T-helper 1 cell treated with Interleukin-12 subunit alpha and Interleukin-12 subunit beta and Interleukin-4 antibody, amounts not matched to agents 30 μg/mL and 1 μg/mL, for 36 hours (primary cell): ENCODE measurements around the gene COX10.

Experiments used
- H3K27ac Mint-ChIP-seq: one replicate; pipeline ENCODE4 v1.8.0; 2021; ENCODE audit warnings: mild to moderate bottlenecking, mixed read lengths
- H3K27me3 Mint-ChIP-seq: one replicate; pipeline ENCODE4 v1.8.0; 2021; ENCODE audit warnings: low read depth, mixed read lengths
- H3K36me3 Mint-ChIP-seq: one replicate; pipeline ENCODE4 v1.8.0; 2021; ENCODE audit warnings: low read depth, mixed read lengths
- H3K4me1 Mint-ChIP-seq: one replicate; pipeline ENCODE4 v1.8.0; 2021; ENCODE audit warnings: low read depth, mixed read lengths
- H3K4me3 Mint-ChIP-seq: one replicate; pipeline ENCODE4 v1.8.0; 2021; ENCODE audit warnings: mild to moderate bottlenecking, moderate library complexity, mixed read lengths
- H3K9me3 Mint-ChIP-seq: one replicate; pipeline ENCODE4 v1.8.0; 2021; ENCODE audit warnings: mixed read lengths

The COX10 gene

DNA sequence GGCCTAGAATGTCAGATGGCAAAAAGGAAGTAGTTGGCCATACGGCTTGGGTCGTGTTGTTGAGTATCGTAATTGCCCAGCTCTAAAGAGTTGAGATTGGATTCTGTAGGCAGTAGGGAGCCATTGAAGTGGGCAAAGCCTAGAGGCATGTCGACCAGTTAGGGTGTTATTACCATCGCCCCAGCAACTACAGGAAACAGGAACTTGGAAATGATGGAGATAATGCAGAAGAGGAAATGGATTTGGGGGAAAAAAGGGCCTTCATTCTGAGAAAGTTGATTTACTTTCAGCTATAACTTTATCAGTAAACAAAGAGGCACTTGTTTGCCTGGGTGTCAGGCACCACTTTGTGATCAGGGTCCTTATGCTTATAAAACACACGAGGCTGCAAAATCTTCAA, 52.6 kb downstream of the COX10 start:
- H3K9me3 Mint-ChIP-seq = peaks cover 5% of the 10 kb centered on the region
- H3K27ac Mint-ChIP-seq = peak overlapping the region; percentile 77
- H3K4me1 Mint-ChIP-seq = peaks cover 79% of the 10 kb centered on the region
- H3K27me3 Mint-ChIP-seq = no peaks in the 10 kb centered on the region
- H3K4me3 Mint-ChIP-seq = peak overlapping the region; percentile 73
- H3K36me3 Mint-ChIP-seq = peaks cover 15% of the 10 kb centered on the region

DNA sequence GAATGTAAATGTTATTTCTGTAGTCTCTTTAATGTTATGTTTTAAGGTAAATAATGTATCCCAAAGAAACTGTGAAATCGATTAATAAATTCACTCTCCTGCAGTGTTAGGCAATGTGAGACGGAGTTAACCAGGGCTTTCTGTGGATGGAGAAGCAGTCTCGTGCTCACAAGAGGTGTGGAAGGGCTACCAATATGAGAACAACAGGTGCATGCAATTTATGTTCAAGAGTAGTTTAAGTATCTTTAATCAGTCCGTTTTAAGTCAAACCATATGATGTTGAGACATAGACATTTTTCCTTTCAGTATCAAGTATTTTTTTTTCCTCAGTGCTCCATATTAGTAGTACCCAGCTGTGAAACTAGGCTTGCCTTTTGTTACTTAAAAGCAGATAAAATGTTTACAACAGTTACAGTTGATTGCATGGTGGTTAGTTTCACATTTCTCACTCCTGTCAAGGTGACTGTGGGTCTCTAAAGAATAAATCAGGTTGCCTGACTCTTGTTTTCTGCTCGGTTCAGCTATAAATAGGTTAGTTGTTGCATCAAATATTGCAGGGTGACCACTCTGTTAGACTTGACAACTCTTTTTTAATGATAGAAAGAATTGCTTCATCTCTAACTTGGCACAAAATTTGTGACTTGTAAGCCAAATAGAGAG, 54.4 kb downstream of the COX10 start:
- H3K27ac Mint-ChIP-seq = peak overlapping the region; percentile 37
- peak overlapping the region; percentile 26 for H3K4me3 Mint-ChIP-seq
- H3K36me3 Mint-ChIP-seq = peaks cover 15% of the 10 kb centered on the region
- H3K27me3 Mint-ChIP-seq = no peaks in the 10 kb centered on the region
- peaks cover 62% of the 10 kb centered on the region for H3K4me1 Mint-ChIP-seq
- peaks cover 5% of the 10 kb centered on the region for H3K9me3 Mint-ChIP-seq

DNA sequence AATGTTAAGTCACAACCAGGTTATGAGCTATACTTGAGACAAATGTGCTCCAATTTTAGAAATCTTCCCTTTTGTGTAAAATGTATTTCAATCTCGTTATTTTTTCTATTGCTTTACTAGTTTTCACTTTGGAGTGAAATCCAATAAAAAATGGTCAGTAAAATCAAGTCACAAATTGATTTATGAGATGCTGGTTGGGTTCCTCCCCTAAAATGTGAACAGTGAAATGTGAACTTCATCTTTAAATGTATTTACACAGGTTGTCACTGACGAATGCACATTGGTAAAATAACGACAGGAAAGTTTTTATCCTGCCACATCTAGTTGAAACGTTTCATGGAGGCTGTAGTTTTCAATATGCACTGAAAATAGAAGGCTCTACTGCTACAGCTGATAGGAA, 55.5 kb downstream of the COX10 start:
- H3K4me1 Mint-ChIP-seq = peaks cover 58% of the 10 kb centered on the region
- peaks cover 21% of the 10 kb centered on the region for H3K36me3 Mint-ChIP-seq
- no peaks in the 10 kb centered on the region for H3K27me3 Mint-ChIP-seq
- peak overlapping the region; percentile 58 for H3K27ac Mint-ChIP-seq
- peak overlapping the region; percentile 53 for H3K4me3 Mint-ChIP-seq
- peaks cover 5% of the 10 kb centered on the region for H3K9me3 Mint-ChIP-seq

DNA sequence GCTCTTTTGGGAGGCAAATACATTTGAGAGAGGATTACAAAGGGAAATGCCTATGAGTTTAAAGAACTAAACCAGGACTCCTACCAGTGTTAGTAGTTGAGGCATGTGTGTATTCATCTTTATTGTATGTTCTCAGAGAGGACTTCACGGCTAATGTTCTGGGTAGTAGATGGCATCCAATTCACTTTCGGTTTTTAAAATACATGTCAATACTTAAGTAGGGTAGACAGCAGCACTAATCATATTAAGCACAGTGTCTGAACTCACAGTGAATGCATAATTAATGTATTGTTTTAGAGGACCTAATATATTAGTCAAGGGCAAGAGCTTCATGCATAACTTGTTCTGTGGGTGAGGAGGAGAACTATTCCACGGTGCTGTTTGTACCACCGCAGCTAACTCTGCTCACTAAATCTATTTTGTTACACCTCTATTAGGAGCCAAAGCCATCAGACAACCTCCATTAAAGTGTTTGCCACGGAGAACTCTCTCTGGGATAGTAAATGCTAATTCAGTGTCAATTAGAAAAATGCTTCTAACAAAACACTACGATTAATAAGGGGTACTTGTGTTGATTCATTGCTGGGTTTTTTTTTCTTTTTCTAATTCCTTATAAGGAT, 56.3 kb downstream of the COX10 start:
- peaks cover 5% of the 10 kb centered on the region for H3K9me3 Mint-ChIP-seq
- no peaks in the 10 kb centered on the region for H3K27me3 Mint-ChIP-seq
- peaks cover 52% of the 10 kb centered on the region for H3K4me1 Mint-ChIP-seq
- H3K36me3 Mint-ChIP-seq = peaks cover 19% of the 10 kb centered on the region
- no peak overlapping the region for H3K27ac Mint-ChIP-seq
- no peak overlapping the region for H3K4me3 Mint-ChIP-seq

DNA sequence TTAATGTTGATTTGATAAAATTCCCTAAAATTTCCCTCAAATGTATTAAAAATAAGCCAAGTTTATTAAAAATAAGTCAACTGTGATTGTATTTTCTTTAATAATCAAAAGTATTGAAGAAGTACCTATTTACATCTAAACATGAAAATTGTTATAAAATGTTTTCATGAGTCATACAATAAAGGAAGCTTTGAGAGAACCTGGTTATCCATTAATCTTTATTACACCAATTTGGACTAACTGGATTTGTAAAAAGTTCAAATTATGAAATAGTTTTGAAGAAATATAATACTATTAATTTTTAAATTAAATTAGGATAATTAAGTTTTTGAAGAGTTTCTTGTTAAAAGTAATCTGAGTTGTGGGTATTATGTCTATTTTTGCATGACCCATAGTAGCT, 63.8 kb downstream of the COX10 start:
- H3K27ac Mint-ChIP-seq = no peak overlapping the region
- no peak overlapping the region for H3K4me3 Mint-ChIP-seq
- peaks cover 15% of the 10 kb centered on the region for H3K36me3 Mint-ChIP-seq
- no peaks in the 10 kb centered on the region for H3K27me3 Mint-ChIP-seq
- H3K4me1 Mint-ChIP-seq = peaks cover 19% of the 10 kb centered on the region
- no peaks in the 10 kb centered on the region for H3K9me3 Mint-ChIP-seq

DNA sequence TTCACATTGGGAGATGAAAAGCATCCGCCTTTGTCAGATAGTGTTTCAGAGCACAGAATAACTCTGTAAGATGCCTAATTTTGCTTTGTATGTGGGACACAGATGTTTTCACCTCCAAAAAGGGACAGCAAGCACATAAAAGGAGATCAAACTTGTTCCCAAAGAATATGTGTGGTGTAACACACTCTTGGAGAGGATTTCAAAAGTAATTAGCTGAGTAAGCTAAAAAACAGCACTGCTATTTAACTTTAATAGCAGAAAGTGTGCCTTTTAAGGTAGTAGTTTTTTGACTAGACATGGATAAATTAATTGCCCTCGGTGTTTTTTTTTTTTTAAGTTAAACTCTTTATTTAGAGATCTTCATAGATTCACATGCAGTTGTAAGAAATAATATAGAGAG, 65.2 kb downstream of the COX10 start:
- no peaks in the 10 kb centered on the region for H3K9me3 Mint-ChIP-seq
- peaks cover 12% of the 10 kb centered on the region for H3K36me3 Mint-ChIP-seq
- no peaks in the 10 kb centered on the region for H3K27me3 Mint-ChIP-seq
- no peak overlapping the region for H3K4me3 Mint-ChIP-seq
- H3K4me1 Mint-ChIP-seq = peaks cover 16% of the 10 kb centered on the region
- H3K27ac Mint-ChIP-seq = no peak overlapping the region

DNA sequence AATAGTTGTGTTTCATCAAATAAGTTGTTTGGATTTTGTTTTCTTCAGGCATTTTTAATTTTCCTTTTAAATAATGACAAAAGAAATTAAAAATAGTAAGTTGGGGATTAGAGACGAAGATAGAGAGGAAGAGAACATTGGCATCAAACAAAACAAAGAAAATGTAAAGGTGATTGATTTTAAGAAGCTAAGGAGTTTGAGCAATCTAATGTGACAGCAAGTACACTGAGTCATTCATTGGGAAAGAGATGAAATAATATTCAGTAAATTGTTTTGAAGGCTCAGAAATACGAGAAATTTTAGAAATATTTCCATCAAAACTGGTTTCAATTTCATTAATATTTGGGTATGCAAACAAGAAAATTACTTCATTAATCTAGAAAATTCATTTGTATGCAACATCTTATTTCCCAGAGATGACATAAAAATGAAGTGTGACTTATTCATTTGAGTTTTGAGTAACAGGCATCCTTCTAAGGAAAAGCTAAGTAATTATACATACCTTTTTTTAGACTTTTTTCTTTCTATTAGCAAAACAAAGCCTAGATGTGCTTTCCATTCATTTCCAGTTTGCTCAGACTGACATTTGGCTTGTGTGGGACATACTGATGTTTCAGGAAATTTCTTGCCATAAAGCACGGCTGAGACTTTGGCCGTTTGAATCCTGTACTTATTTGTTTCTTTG, 66.7 kb downstream of the COX10 start:
- Mint-ChIP-seq H3K4me3 (no peak overlapping the region), H3K9me3 (no peaks in the 10 kb centered on the region), H3K27me3 (no peaks in the 10 kb centered on the region), H3K27ac (no peak overlapping the region), H3K4me1 (peaks cover 12% of the 10 kb centered on the region), H3K36me3 (peaks cover 2% of the 10 kb centered on the region)

DNA sequence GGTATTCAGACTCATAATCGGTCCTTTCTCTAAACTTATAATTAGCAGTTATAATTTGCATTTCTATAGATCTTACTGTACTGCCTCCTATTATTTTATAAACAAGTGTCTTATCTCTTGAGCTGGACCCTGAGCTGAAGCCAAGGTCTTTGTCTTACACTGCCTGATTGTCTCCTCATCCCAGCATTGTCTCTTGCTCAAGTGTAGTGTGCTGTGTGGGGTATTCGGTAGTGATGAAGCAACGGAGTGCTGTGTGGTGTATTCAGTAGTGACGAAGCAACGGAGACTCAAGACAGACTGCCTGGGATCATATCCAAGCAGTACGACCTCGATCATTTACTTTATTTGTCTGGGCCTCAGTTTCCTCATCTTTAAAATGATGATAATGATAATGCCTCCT, 69.3 kb downstream of the COX10 start:
- Mint-ChIP-seq H3K4me1 (peaks cover 17% of the 10 kb centered on the region), H3K9me3 (no peaks in the 10 kb centered on the region), H3K4me3 (no peak overlapping the region), H3K27me3 (no peaks in the 10 kb centered on the region), H3K36me3 (no peaks in the 10 kb centered on the region), H3K27ac (no peak overlapping the region)

DNA sequence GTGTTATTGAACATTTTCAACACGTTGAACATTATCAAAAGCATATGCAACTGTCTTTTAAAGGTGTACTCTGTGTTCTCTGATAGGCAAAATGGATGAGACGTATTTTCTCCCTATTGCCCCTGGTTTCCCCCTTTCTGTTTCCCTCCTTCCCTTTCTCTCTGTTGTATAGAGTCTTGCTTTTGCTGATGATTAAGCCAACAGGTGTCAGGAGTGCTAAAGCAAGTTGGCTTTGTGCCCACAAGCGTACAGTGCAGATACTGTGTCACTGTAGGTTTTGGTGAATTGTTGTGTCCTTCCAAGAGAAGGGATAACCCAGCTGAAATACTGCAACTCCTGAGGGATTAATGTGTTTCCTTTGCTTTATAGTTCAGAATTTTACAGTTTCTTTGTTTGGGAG, 74.4 kb downstream of the COX10 start:
- Mint-ChIP-seq H3K9me3 (peaks cover 13% of the 10 kb centered on the region), H3K27ac (no peak overlapping the region), H3K36me3 (peaks cover 28% of the 10 kb centered on the region), H3K4me1 (peaks cover 21% of the 10 kb centered on the region), H3K27me3 (no peaks in the 10 kb centered on the region), H3K4me3 (no peak overlapping the region)

DNA sequence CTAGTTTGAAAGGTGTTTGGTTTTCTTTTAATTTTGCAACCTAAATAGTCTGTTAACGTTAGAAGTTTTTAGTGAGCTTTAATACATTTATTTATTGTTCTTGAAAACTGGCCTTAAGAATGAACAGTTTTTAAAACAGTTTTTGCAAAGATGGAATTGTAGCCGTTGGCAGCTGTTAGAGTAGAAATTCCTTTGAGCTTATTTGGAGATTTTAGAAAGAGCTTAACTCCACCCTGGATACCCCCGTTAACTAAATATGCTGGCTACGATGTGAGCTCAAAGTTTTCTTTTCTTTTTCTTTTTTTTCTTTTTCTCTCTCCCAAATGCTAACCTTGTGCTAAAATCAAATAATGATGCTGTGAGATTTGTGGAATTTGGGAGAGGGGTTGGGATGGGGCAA, 75.2 kb downstream of the COX10 start:
- Mint-ChIP-seq H3K9me3 (peaks cover 13% of the 10 kb centered on the region), H3K36me3 (peaks cover 30% of the 10 kb centered on the region), H3K4me1 (peaks cover 24% of the 10 kb centered on the region), H3K4me3 (no peak overlapping the region), H3K27ac (no peak overlapping the region), H3K27me3 (no peaks in the 10 kb centered on the region)

DNA sequence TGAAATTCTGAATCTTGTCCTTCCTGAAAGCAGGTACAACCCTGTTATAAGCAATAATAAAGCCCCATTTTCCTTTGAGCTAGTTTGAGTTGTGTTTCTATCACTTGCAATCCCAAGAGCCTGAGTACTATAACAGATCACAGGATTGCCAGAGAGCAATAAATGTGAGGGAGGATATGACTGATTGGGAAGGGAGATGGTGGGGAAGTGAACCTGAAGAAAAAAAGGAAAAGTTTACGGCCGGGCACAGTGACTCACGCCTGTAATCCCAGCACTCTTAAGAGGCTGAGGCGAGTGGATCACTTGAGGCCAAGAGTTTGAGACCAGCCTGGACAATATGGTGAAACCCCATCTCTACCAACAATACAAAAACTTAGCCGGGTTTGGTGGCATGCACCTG, 80.4 kb downstream of the COX10 start:
- peaks cover 43% of the 10 kb centered on the region for H3K36me3 Mint-ChIP-seq
- H3K9me3 Mint-ChIP-seq = peaks cover 14% of the 10 kb centered on the region
- no peak overlapping the region for H3K4me3 Mint-ChIP-seq
- H3K27ac Mint-ChIP-seq = no peak overlapping the region
- H3K4me1 Mint-ChIP-seq = peaks cover 15% of the 10 kb centered on the region
- no peaks in the 10 kb centered on the region for H3K27me3 Mint-ChIP-seq

DNA sequence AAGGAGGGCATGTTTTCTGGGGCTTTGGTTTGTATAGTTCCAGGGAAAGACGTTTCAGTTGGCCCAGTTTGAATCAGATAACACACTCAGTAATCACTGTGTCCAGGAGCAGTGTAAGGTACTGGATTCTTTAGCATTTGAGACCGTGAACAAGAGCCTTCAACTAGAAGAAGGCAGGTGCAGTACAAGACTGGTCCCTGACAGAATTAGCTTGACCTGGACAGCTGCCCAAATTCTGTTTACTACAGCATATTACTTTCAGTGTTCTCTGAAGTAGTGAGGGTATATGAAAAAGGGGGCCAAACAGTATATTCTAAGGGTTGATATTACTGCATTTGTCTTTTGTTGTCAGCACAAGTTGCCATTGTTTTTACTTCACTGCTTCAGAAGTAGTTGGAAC, 81.3 kb downstream of the COX10 start:
- Mint-ChIP-seq H3K4me1 (peaks cover 9% of the 10 kb centered on the region), H3K9me3 (peaks cover 12% of the 10 kb centered on the region), H3K27me3 (no peaks in the 10 kb centered on the region), H3K4me3 (no peak overlapping the region), H3K27ac (no peak overlapping the region), H3K36me3 (peaks cover 42% of the 10 kb centered on the region)

DNA sequence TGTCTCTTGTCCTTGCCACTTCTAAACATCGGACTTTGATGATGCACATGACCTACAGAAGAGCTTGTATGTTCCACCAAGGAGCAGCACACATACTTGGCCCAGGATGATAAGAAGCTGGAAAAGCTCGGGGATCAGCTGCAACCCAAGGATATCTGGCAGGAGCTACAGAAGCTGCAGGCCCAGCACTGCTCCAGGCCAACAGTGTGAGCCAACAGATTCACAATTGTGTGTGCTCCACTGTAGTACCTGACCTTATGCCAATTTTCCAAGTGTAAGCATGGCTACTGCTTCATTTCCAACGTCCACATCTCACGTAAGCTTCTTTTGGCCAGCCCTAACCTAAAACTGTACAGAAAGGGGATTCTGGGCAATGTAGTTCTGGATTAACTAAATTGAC, 83.4 kb downstream of the COX10 start:
- Mint-ChIP-seq H3K36me3 (peaks cover 33% of the 10 kb centered on the region), H3K27ac (no peak overlapping the region), H3K4me1 (peaks cover 13% of the 10 kb centered on the region), H3K4me3 (no peak overlapping the region), H3K27me3 (no peaks in the 10 kb centered on the region), H3K9me3 (peaks cover 5% of the 10 kb centered on the region)

DNA sequence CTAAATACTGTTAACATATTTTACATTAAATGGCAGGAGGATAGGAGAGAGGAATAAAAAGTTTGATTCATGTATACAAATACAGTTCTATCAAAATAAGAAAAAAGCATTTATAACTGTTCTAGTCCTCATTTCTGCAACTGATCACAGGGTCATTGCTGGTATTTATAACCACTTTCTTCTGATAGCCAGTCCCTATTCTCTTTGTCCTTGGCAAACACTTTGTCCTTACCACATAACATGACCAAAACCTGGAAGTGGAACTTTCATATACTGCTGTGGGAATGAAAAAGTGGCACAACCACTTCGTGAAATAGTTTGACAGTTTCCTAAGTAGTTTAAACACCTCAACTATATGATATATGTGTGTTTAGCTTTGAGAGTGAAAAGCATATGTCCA, 84.1 kb downstream of the COX10 start:
- peaks cover 15% of the 10 kb centered on the region for H3K4me1 Mint-ChIP-seq
- peaks cover 32% of the 10 kb centered on the region for H3K36me3 Mint-ChIP-seq
- H3K9me3 Mint-ChIP-seq = peaks cover 5% of the 10 kb centered on the region
- H3K27me3 Mint-ChIP-seq = no peaks in the 10 kb centered on the region
- H3K27ac Mint-ChIP-seq = no peak overlapping the region
- H3K4me3 Mint-ChIP-seq = no peak overlapping the region

DNA sequence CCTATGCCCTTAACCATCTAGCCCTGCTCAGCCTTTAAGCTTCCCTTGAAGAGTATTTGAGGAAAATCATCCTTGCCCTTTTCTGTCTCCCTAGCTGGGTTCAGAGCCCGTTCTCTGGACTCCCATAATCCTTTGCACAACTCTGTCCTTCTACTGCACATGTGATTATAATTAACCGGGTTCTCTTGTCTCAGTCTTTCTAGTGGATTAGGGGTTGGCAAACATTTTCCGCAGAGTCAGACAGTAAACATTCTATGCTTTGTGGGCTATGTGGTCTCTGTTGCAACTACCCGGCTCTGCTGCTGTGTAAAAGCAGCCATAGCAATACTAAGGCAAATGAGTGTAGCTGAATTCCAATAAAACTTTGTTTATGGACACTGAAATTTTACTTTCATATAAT, 87.4 kb downstream of the COX10 start:
- Mint-ChIP-seq H3K36me3 (peaks cover 33% of the 10 kb centered on the region), H3K27ac (peak overlapping the region; percentile 66), H3K4me3 (no peak overlapping the region), H3K4me1 (peaks cover 14% of the 10 kb centered on the region), H3K27me3 (no peaks in the 10 kb centered on the region), H3K9me3 (peaks cover 5% of the 10 kb centered on the region)
